Stimulated activated CD8-positive, alpha-beta memory T cell treated with anti-CD3 and anti-CD28 coated beads, Interleukin-7, amount 100 ng/mL, for 24 hours (primary cell): ENCODE data around the gene SPG11.
"Not testable (repeated sequence)": the region's sequence is repeated elsewhere in the genome, so short reads cannot be mapped to it uniquely, and the experiment has no call there.

Experiments
- DNase-seq: peaks from one replicate; pipeline ENCODE4 v3.0.0-alpha.2; 2020; ENCODE audit warnings: low read depth

SPG11 gene

DNA sequence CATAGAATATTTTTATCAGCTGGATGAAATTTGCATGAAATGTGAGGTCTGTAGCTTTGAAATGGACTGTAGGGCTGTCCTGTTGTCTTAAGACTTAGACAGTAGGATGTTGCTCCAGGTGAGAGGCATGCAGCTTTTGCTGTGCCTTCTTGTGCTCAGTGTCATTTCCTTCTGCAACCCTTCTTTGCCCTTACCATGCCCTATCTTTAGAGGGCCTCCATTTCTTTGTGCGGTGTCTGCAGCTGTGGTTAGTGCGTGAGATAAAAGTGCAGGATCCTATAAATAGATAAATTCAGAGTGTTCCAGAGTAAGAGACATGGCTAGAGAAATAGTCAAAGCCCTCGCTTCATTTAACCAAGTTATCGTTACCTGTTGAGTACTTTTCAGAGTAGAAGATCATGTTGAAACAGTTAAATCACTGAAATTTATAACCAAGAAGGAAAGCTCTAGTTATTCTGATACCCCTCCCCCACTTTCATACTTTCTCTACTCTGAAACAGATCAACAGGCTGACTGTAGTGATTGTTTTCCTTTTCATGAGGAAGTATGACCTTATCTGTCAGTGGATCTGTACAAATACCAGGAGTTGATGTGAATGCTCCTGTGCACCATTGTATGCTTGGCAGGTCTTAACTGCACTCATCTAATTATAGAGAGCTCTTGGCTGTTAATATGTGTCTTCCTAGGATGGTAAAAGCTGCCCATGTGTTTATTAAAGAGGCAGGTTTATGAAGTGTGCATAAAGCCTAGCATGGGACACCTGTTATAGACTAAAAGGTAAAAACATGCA is 108.3 kb downstream of the SPG11 start:
- no peak for DNase-seq

DNA sequence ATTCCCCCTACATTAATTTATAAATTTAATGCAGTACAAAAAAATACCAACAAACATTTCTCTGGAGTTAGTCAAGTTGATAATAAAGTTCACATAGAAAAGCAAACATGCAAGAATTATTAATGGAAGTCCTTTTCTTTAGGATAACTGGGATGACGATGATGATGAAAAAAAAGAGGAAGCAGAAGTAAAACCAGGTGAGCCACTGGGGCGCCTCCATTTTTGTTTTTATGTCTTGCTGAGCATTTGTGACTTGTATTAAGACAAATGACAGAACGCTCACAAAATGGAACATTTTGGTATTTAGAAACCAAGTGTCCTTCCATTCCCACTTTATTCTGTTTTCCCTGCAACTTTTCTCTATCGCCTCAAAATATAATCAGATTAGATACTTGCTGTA is 112.7 kb downstream of the SPG11 start:
- DNase-seq, result no peak

- no peak for DNase-seq
These were observed 113.2 kb downstream of the SPG11 start for GRCh38 chr15:44550256-44550655.

DNA sequence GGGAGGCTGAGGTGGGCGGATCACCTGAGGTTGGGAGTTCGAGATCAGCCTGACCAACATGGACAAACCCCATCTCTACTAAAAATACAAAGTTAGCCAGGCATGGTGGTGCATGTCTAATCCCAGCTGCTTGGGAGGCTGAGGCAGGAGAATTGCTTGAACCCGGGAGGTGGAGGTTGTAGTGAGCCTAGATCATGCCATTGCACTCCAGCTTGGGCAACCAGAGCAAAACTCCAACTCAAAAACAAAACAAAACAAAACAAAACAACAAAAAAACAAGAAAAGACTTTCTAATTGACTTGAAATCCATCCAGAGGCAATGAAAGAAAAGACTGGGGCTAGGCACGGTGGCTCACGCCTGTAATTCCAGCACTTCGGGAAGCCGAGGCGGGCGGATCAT is 114.3 kb downstream of the SPG11 start:
- DNase-seq, result not testable (repeated sequence)

- DNase-seq, result no peak
These were observed 117.3 kb downstream of the SPG11 start for GRCh38 chr15:44545913-44546802.

GRCh38 chr15:44544745-44545144 is 118.7 kb downstream of the SPG11 start:
- DNase-seq, result not testable (repeated sequence)

GRCh38 chr15:44542596-44542995 is 120.9 kb downstream of the SPG11 start:
- no peak for DNase-seq

GRCh38 chr15:44541282-44541958 is 122.0 kb downstream of the SPG11 start:
- DNase-seq, result no peak

GRCh38 chr15:44537735-44538240 is 125.7 kb downstream of the SPG11 start:
- DNase-seq, result no peak

DNA sequence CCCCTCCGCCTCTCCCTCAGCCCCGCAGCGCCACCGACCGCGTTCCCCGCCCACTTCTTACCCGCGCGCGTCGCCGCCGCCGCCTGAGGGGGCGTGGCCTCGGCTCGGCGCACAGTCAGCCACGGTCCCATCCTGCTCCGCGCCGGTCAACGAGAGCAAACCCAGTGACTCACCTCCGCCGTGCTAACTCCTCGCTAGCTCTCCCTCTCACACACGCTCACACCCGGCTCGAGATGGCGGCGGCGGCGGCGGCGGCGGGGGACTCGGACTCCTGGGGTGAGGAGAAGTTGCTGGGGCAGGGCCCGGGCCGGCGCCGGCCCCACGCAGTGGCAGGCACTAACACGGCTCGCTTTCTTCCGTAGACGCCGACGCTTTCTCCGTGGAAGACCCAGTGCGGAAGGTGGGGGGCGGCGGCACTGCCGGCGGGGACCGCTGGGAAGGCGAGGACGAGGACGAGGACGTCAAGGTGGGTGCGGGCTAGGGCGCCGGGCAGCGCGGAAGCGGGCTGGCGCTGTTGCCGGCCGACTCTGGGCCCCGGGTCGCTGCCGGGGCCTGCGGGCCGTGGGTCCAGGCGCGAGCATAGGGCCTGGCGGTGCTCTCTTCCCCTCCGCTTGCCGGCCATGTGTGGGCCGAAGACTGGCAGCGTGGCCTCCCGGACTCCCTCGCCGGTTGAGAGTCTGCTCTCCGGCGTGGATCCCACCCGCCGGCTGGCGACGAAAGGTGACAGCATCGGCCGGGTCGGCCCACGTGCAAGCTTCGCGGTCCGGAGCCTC is 126.3 kb downstream of the SPG11 start, which contains the start of gene EIF3J:
TSS of gene EIF3J (plus strand) at position 186 of the 773 bp plus-strand sequence. CDS start at position 234, 48 bp downstream.
- peak; percentile 82 for DNase-seq

GRCh38 chr15:44536302-44536961 is 127.0 kb downstream of the SPG11 start:
- peak; percentile 46 for DNase-seq

GRCh38 chr15:44535523-44536301 is 127.8 kb downstream of the SPG11 start:
- DNase-seq, result peak; percentile 7

- DNase-seq, result no peak
These were observed 128.4 kb downstream of the SPG11 start for GRCh38 chr15:44535092-44535491.

DNA sequence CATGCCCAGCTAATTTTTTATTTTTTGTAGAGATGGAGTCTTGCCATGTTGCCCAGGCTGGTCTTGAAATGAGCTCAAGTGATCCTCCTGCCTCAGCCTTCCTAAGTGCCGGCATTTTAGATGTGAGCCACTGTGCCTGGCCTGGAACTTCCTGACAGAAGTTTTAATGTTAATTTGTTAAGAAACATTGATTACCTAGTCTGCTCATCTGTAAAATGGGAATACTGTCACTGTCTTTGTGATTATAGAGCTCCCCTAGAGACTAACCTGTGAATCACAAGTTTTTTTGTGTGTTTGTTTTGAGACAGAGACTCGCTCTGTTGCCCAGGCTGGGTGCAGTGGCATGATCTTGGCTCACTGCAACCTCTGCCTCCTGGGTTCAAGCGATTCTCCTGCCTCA is 130.8 kb downstream of the SPG11 start:
- DNase-seq, result no peak

DNA sequence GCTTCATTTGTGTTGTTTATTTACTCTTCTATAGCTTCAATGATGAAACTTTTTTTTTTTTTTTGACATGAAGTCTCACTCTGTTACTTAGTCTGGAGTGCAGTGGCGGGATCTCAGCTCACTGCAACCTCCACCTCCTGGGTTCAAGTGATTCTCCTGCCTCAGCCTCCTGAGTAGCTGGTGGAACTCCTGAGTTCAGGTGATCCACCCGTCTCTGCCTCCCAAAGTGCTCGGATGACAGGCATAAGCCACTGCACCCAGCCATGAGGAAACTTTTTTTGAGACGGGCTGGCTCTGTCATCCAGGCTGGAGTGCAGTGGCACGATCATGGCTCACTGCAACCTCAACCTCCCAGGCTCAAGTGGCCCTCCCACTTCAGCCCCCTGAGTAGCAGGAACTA is 131.2 kb downstream of the SPG11 start:
- DNase-seq, result not testable (repeated sequence)

DNA sequence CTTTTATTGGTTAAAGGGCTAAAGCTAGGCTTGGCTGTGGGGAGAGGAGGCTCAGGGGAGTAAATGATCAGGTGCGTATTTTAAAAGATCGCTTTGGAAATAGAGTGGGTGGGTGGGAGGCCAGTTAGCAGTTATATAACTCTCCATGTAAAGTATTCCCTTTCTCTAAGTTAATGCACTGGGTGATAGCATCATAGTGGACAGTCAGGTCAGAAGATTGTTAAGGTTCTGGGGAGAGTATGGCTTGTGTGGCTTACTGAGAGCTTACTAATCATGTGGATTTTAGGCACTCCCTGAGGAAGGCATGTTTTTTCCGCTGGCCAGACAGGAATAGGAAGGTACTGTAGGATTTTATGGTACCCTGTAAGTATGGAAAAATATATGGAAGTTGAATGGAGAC is 132.8 kb downstream of the SPG11 start:
- no peak for DNase-seq

- DNase-seq, result no peak
These were observed 133.4 kb downstream of the SPG11 start for GRCh38 chr15:44529864-44530604.

DNA sequence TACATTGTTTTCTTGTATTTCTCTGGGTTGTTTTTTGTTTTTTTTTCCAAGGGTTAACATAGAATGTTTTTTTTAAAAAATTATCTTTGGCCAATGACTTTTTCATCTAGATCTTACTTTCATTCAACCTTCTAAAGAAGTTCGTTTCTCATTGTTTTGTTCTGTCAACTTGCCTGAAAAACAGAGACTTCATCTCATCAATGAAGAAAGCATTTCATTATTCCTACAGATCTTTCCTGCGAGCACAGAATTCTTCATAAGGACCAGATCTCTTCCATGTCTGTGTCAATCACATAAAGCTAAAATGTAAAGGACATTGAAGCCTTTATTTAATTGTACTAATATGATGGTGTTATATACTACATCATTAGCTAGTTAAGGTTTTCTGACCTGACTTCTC is 136.2 kb downstream of the SPG11 start:
- no peak for DNase-seq

- no peak for DNase-seq
These were observed 138.4 kb downstream of the SPG11 start for GRCh38 chr15:44525018-44525417.
